Prostate gland (tissue), 2 donors: Measurements from ENCODE around the gene TRIM10. TPM values are rescaled to one million over a fixed set of nuclear protein-coding genes. Genes with fewer than 3 reads are reported as not detected.

Experiments
- DNase-seq: peaks from one replicate; pipeline ENCODE4 v3.0.0-alpha.2; 2019; ENCODE audit warnings: low spot score
- H3K27ac ChIP-seq, 2 donors: fragments of 200-600 bp; sonication (generic); 2 replicates each; pipeline ENCODE4 v1.5.1; 2017 to 2019
- H3K27me3 ChIP-seq: fragments of 200-600 bp; sonication (generic); replicated peaks from 2 replicates; pipeline ENCODE4 v1.5.1; 2019; ENCODE audit not compliant: insufficient read depth
- H3K36me3 ChIP-seq, 2 donors: fragments of 200-600 bp; sonication (generic); 1 replicate in 1 of 2; 2 replicates in 1 of 2; pipeline versions ENCODE4 v1.5.1 to v1.8.1; 2017 to 2019
- H3K4me1 ChIP-seq: fragments of 200-600 bp; sonication (generic); replicated peaks from 2 replicates; pipeline ENCODE4 v1.5.1; 2019
- H3K4me3 ChIP-seq, 2 donors: fragments of 200-600 bp; sonication (generic); 2 replicates each; pipeline ENCODE4 v1.5.1; 2017 to 2019
- H3K9me3 ChIP-seq: fragments of 200-600 bp; sonication (generic); 2 replicates; pipeline ENCODE4 v1.5.1; 2017
- POLR2A ChIP-seq: fragments of 450-650 bp; IDR thresholded peaks from one replicate; pipeline ENCODE4 v1.6.1; 2016; ENCODE audit warnings: antibody characterized with exemption, mild to moderate bottlenecking
- POLR2AphosphoS5 ChIP-seq: sonication (generic); formaldehyde crosslinking; IDR thresholded peaks from one replicate; pipeline ENCODE4 v1.6.1; 2017; ENCODE audit warnings: antibody characterized with exemption
- WGBS: methylation state at CpG from one replicate; pipeline ENCODE4 v1.1.5; 2018; 5-methylcytosine and 5-hydroxymethylcytosine counted together
- intact Hi-C: fragments of 100-400 bp; cut with DNase I; formaldehyde crosslinking; loops from one replicate; pipeline ENCODE4 v1.14.2; 2022
- total RNA-seq, 2 donors: library from RNA; depleted of rRNA; stranded (reverse); fragments of >200 nt; gene quantifications; one replicate each; pipeline ENCODE4 v1.1.0, GENCODE V29; 2016
- TF ChIP-seq, protein P1 (sequence below), 4 experiments: fragments of 200-600 bp in 2 of 4; fragments of 450-650 bp in 2 of 4; sonication (generic) in 2 of 4; IDR thresholded peaks; 1 replicate in 3 of 4; 2 replicates in 1 of 4; pipeline ENCODE4 v1.5.1; 2016 to 2019; ENCODE audit warnings: antibody characterized with exemption in 4 of 4, mild to moderate bottlenecking in 2 of 4, moderate library complexity in 2 of 4

The TRIM10 gene
- not detected for total RNA-seq

GRCh38 chr6:30160785-30161531, at the start of gene TRIM10:
Gene TRIM10, minus strand, starts transcription at chr6:30161211. Its CDS starts 353 bp downstream, at chr6:30160858.
- no peak for TF ChIP-seq POLR2AphosphoS5
- intact Hi-C loops, result no loop called here
- Histone ChIP-seq H3K36me3 (no peaks in the 10 kb centered on the region), H3K9me3 (no peaks in the 10 kb centered on the region), H3K27me3 (peaks cover 2% of the 10 kb centered on the region), H3K4me1 (no peaks in the 10 kb centered on the region), H3K27ac (no peak within 1 kb of the TSS), H3K4me3 (no peak within 1 kb of the TSS)
- DNase-seq, result no peak
- WGBS, result 84% methylated on average over 4 of the region's 4 CpGs

- Histone ChIP-seq H3K27me3 (no peaks in the 10 kb centered on the region), H3K36me3 (no peaks in the 10 kb centered on the region), H3K27ac (peak overlapping the region; percentile 62 to 65), H3K4me1 (peaks cover 43% of the 10 kb centered on the region), H3K4me3 (no peak overlapping the region), H3K9me3 (no peaks in the 10 kb centered on the region)
- intact Hi-C loops, result no loop called here
- TF ChIP-seq POLR2AphosphoS5, result peak; percentile 58
- TF ChIP-seq POLR2A, result no peak
- WGBS, result 29% methylated on average over 4 of the region's 4 CpGs
- DNase-seq, result no peak
Observed at GRCh38 chr6:30207619-30208295, 46.7 kb upstream of the TRIM10 start.

DNA sequence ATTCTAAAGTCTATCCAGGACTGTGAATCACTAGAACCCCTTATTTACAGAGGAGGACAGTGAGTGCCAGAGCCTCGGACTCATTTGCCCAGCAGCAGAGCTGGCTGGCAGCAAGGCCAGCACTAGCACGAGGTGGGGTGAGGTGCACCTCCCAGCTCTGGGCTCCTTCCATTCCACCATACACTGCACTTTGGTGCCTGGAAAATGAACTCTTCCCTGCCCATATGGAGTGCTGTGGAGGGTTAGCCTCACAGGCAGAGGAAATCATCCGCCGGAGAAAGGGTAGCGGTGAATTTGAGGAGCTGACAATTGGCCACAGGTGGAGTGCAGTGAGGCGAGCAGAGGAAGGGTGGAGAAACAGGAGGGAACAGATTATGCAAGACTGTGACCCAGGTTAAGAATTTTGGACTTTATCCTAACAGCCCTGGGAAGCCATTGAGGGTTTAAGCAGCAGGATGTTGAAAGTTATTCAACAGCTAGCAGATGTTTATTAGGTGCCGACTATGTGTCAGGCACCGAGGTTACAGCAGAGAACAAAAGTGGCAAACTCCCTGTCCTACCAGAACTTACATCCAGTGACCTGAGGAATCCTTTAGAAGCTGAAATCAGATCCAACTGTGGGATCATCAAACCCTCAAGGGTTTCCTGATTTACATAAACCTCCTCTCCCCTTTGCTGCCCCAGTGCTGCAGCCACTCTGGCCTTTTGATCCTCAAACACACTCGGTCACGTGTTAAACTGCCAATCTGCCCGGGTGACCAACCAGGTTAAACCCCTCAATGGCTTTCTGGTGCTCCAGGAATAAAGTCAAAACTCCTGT, 46.0 kb upstream of the TRIM10 start:
- H3K9me3 ChIP-seq, result no peaks in the 10 kb centered on the region
- H3K27me3 ChIP-seq, result no peaks in the 10 kb centered on the region
- H3K4me1 ChIP-seq, result peaks cover 42% of the 10 kb centered on the region
- peak; percentile 47 for DNase-seq
- H3K27ac ChIP-seq, result peak overlapping the region; percentile 62 to 65
- H3K4me3 ChIP-seq, result no peak overlapping the region
- intact Hi-C loops, result no loop called here
- TF ChIP-seq, protein P1, sequence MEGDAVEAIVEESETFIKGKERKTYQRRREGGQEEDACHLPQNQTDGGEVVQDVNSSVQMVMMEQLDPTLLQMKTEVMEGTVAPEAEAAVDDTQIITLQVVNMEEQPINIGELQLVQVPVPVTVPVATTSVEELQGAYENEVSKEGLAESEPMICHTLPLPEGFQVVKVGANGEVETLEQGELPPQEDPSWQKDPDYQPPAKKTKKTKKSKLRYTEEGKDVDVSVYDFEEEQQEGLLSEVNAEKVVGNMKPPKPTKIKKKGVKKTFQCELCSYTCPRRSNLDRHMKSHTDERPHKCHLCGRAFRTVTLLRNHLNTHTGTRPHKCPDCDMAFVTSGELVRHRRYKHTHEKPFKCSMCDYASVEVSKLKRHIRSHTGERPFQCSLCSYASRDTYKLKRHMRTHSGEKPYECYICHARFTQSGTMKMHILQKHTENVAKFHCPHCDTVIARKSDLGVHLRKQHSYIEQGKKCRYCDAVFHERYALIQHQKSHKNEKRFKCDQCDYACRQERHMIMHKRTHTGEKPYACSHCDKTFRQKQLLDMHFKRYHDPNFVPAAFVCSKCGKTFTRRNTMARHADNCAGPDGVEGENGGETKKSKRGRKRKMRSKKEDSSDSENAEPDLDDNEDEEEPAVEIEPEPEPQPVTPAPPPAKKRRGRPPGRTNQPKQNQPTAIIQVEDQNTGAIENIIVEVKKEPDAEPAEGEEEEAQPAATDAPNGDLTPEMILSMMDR (IDR thresholded peaks at IDR 0.05), result peak in 1 of 4 experiments; percentile 7
- TF ChIP-seq POLR2AphosphoS5 (peak; percentile 78), POLR2A (no peak)
- no peaks in the 10 kb centered on the region for H3K36me3 ChIP-seq
- 26% methylated on average over 11 of the region's 11 CpGs for WGBS

GRCh38 chr6:30206152-30206551, 45.1 kb upstream of the TRIM10 start:
- H3K9me3 ChIP-seq, result no peaks in the 10 kb centered on the region
- H3K4me1 ChIP-seq, result peaks cover 33% of the 10 kb centered on the region
- no peak overlapping the region for H3K4me3 ChIP-seq
- WGBS, result 81% methylated on average over 7 of the region's 7 CpGs
- DNase-seq, result no peak
- H3K27me3 ChIP-seq, result no peaks in the 10 kb centered on the region
- peak overlapping the region in 1 of 2 donors; percentile 65 for H3K27ac ChIP-seq
- TF ChIP-seq POLR2A (no peak), POLR2AphosphoS5 (no peak)
- TF ChIP-seq, protein P1 (IDR thresholded peaks at IDR 0.05), result no peak
- intact Hi-C loops, result no loop called here
- H3K36me3 ChIP-seq, result no peaks in the 10 kb centered on the region

DNA sequence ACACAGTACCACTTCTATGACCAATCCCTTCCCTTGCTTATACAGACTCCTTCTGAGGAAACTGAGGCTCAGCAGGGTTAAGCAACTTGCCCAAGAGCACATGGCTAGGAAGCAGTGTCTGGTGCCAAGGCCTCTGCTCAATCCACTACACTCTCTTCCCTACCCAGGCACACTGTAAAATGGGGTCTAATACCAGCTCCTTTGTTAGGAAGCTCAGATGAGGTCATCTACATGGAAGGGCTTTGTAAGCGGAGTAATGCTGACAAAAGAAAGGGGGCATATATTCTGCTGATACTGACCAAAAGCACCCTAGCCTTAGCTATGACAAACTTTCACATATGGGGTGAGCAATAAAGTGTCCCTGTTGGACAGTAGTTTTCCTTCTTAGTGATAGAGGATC, 43.1 kb upstream of the TRIM10 start:
- WGBS, result 86% methylated on average over 1 of the region's 1 CpG
- DNase-seq, result no peak
- Histone ChIP-seq H3K4me3 (no peak overlapping the region), H3K4me1 (peaks cover 26% of the 10 kb centered on the region), H3K27me3 (no peaks in the 10 kb centered on the region), H3K27ac (no peak overlapping the region), H3K36me3 (no peaks in the 10 kb centered on the region), H3K9me3 (no peaks in the 10 kb centered on the region)
- TF ChIP-seq, protein P1 (IDR thresholded peaks at IDR 0.05), result no peak
- TF ChIP-seq POLR2A (no peak), POLR2AphosphoS5 (no peak)
- intact Hi-C loops, result no loop called here
